Astrocyte of the cerebellum (primary cell): ENCODE results near the gene RNF213.

Experiments
- DNase-seq: peaks from one replicate; pipeline ENCODE4 v3.0.0-alpha.2; 2011; ENCODE audit warnings: low read depth
- H3K4me3 ChIP-seq: 2 replicates; pipeline ENCODE4 v1.5.1; 2011; ENCODE audit warnings: mild to moderate bottlenecking, low read depth, low read length, moderate library complexity
- CTCF ChIP-seq: IDR thresholded peaks from 2 replicates; pipeline ENCODE4 v1.5.1; 2012; ENCODE audit warnings: low read length, low read depth, moderate library complexity, mild to moderate bottlenecking; ENCODE audit errors: missing control alignments
- in situ Hi-C: cut with HindIII; loops from 2 replicates; pipeline ENCODE4 v1.10.0; 2017; ENCODE audit warnings: low sequenced_read_pairs

The RNF213 gene

GRCh38 chr17:80422276-80422675, 161.6 kb downstream of the RNF213 start:
- DNase-seq = no peak
- TF ChIP-seq CTCF = no peak
- in situ Hi-C loops = no loop called here
- no peak overlapping the region for H3K4me3 ChIP-seq

- no peak for DNase-seq
- TF ChIP-seq CTCF = no peak
- H3K4me3 ChIP-seq = no peak overlapping the region
- in situ Hi-C loops = no loop called here
Measured at GRCh38 chr17:80422981-80423380, 162.3 kb downstream of the RNF213 start.

GRCh38 chr17:80423536-80424225, 163.0 kb downstream of the RNF213 start:
- DNase-seq = no peak

GRCh38 chr17:80424261-80424660, 163.6 kb downstream of the RNF213 start:
- in situ Hi-C loops = no loop called here
- TF ChIP-seq CTCF = no peak
- DNase-seq = no peak

More at GRCh38 chr17:80423536-80424225, 163.0 kb downstream of the RNF213 start:
- H3K4me3 ChIP-seq = no peak overlapping the region
- no peak for TF ChIP-seq CTCF
- in situ Hi-C loops = no loop called here

GRCh38 chr17:80424878-80425765, 164.5 kb downstream of the RNF213 start:
- in situ Hi-C loops = loop anchor here (25.0 kb wide), 2 partner anchors 537 to 662 kb away; no protein-coding TSS in a partner anchor
- no peak for TF ChIP-seq CTCF
- DNase-seq = no peak
- H3K4me3 ChIP-seq = no peak overlapping the region

More at GRCh38 chr17:80424261-80424660, 163.6 kb downstream of the RNF213 start:
- H3K4me3 ChIP-seq = no peak overlapping the region

GRCh38 chr17:80425835-80426426, 165.3 kb downstream of the RNF213 start:
- no peak overlapping the region for H3K4me3 ChIP-seq
- DNase-seq = no peak
- TF ChIP-seq CTCF = no peak
- in situ Hi-C loops = loop anchor here (25.0 kb wide), 2 partner anchors 536 to 661 kb away; no protein-coding TSS in a partner anchor
